ENCODE results near the gene ISG20L2. TPM values are rescaled to one million over a fixed set of nuclear protein-coding genes. Genes with fewer than 3 reads are reported as not detected.
A peak's percentile ranks its signal among the peaks of the same experiment; 100 is the strongest.

ISG20L2 gene
- polyA plus RNA-seq, 1 of the 3 experiments (the other 2 are of a cell fraction): 31.6 TPM

GRCh38 chr1:156709757-156710489 is 18.6 kb downstream of the ISG20L2 start (continued):
- TF ChIP-seq REST (IDR thresholded peaks at IDR 0.05; ENCODE audit: low read depth, low read length) (no peak), IRF3 (IDR thresholded peaks at IDR 0.05; ENCODE audit: low read depth, low read length) (no peak), USF2 (IDR thresholded peaks at IDR 0.05; ENCODE audit: borderline replicate concordance, low read depth, low read length) (no peak), MXI1 (IDR thresholded peaks at IDR 0.05; ENCODE audit: low read depth, low read length) (peak; percentile 67; the same call in 1 of the 2 replicates), FOXJ3 (CRISPR knock-in tag; IDR thresholded peaks at IDR 0.05) (peak; percentile 70; the same call in 1 of the 2 replicates), EZH2phosphoT487 (IDR thresholded peaks at IDR 0.05; ENCODE audit: borderline replicate concordance, low read depth) (no peak), ELF1 (IDR thresholded peaks at IDR 0.05) (no peak), TEAD4 (IDR thresholded peaks at IDR 0.05; ENCODE audit: borderline replicate concordance, insufficient read depth) (no peak), CTCF (IDR thresholded peaks at IDR 0.05) (no peak), TAF1 (IDR thresholded peaks at IDR 0.05; ENCODE audit: borderline replicate concordance, low read depth, low read length) (no peak), NRF1 (IDR thresholded peaks at IDR 0.05; ENCODE audit: low read depth, low read length) (no peak), RXRA (IDR thresholded peaks at IDR 0.05; ENCODE audit: borderline replicate concordance, low read depth) (no peak), EP300 (IDR thresholded peaks at IDR 0.05; ENCODE audit: borderline replicate concordance in 1 of 2, low read depth in 1 of 2, low read length in 1 of 2) (peak in 1 of 2 experiments; percentile 94; a peak in 3 of 4 replicates), FOSL2 (IDR thresholded peaks at IDR 0.05; ENCODE audit: borderline replicate concordance, low read depth) (no peak), ZBTB33 (IDR thresholded peaks at IDR 0.05; ENCODE audit: borderline replicate concordance, low read depth) (no peak), FOXM1 (IDR thresholded peaks at IDR 0.05; ENCODE audit: low read depth) (no peak)

Data from SK-N-SH (cell line).